HG03135 (cell line): Measurements from ENCODE around the gene PDE4D.

Experiments
- ATAC-seq: cut with Tn5 transposase; IDR thresholded peaks from one replicate; pipeline ENCODE4 v1.9.1; 2021; ENCODE audit warnings: mild to moderate bottlenecking, moderate library complexity; ENCODE audit not compliant: unreplicated experiment

PDE4D gene

DNA sequence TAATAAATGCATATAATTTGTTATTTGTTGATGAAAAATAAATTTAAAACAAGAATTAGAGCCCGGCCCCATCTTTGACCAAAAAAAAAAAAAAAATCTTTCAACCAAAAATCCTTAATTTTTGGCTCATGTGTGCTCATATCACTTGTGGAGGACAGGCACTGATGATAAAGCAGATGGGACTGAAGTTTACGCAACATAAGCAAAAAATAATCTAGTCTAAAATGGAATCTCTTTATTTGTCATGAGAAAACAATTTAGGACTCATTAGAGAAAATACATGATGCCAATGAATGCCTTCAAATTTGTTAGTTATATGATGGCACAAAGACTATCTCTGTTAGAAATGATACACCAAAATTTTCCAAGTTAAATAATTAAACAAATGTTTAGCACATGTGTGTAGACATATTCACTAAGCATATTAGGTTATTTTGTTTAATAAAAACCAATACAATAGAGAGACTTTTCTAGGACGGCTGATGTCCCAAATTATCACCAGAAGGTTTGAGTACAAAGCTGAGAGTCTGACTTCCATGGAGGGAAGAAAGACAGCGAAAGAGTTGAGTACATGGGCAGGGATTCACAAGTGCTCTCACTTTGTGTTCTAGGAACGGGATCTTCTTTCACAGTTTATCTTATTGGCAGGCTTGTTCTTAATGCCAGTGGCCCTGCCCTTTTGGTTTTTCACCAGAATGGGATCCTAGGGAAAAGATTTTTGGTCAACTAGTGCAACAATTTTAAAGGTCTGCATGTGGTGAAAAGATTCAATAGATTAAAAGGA is 689.2 kb downstream of the PDE4D start:
- no peak for ATAC-seq

DNA sequence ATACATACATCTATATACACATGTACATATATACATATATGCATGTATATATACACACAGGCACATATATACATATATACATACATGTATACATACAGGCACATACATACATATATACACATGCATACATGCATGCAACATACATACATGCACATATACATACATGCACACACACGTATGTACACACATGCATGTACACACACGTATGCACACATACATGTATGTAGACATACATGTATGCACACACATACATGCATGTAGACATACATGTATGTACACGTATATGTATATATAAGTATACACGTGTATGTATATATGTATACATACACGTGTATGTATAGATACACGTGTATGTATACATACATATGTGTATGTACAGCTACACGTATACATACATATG is 693.7 kb downstream of the PDE4D start:
- no peak for ATAC-seq

DNA sequence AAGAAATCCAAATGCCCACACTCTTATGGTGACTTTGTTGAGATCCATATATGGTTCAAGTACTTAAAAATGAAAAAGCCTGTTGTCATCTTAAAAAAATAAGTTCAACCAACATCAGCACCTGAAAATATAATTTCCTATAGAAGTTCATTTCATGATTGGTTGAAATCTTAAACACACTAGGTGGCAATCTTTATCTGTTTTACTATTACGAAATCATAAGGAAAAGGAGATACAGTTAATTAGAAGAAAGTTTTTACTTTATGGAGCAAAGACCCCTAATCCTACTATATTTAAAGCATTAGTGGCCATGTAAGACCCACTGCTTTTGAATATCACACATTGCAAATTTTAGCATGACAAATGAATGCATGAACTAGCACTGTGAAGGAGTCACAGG is 694.7 kb downstream of the PDE4D start:
- no peak for ATAC-seq

DNA sequence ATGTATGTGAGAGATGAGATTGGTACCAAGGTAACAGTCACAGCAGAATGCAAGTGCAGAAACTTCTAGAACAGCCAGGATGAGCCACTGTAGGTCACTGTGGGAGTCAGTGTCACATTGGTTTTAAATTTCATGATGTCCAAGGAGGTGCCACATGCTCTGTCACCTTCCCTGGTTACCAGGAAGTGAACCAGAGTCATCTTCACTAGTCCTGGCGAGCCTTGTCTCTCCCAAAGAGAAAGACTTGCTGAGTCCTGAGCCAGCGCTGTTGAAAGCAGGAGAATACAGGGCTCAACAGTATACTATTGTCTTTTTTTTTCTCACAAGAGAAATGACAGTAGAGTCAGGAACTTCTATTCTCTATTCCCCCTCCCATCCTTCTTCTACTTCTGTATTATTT is 695.2 kb downstream of the PDE4D start:
- ATAC-seq, result no peak

DNA sequence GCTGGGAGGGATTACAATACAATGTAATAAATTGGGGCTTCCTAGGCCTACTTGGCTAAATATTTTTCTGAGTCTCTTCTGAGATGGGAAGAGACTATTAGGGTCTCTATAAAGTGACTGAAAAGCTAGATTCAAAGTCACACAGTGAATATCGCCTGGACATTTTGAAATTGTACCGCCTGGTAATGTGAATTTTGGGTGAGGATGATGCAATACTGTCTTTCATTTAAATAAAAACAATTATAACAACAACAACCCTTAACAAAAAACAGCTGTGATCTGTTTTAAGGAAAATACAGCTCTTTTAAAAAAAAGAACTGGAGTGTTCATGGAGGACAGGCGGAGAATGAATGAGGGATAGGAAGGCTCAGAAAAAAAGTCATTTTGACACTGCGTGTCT is 695.6 kb downstream of the PDE4D start:
- ATAC-seq, result no peak

GRCh38 chr5:59193616-59194319 is 699.8 kb downstream of the PDE4D start:
- ATAC-seq, result no peak

GRCh38 chr5:59190746-59191145 is 702.8 kb downstream of the PDE4D start:
- ATAC-seq, result no peak

GRCh38 chr5:59189472-59190244 is 703.9 kb downstream of the PDE4D start:
- no peak for ATAC-seq

GRCh38 chr5:59188419-59189225 is 704.9 kb downstream of the PDE4D start:
- ATAC-seq, result no peak

DNA sequence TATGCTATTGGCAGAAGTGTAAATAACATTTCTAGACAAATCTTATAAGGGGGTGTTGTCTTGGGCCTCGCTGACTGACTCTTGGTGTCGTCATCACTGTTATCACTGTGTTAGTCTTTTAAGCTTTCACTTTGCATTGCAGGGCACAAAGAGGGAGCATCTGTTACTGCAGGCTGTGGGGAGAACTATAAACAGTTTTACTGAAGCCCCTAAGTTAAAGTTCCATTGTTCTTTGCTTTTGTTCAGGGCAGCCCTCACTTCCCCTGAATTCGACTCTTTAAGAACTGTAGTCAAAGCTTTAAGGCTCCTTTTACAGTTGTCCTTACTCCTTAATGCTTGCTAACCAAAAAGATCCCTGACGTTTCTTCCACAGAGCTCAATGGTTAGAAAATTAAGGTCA is 705.7 kb downstream of the PDE4D start:
- no peak for ATAC-seq

DNA sequence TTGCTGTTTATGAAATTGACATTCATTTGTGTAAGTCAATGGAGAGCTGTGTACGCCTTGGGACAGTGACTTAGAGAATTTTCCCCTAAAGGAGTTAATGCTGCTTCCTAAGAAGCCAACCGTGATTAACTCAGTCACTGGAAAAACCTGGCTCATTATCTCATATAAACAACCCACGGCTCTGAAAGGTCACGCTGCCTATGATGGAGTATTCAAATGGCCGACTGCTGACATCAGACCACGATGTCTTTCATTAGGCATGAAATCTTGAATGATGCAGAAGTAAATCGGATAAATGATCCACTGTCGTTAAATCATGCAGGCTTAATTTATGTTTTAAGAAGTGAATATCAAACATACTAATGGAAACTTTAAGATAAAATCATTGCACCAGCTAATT is 706.9 kb downstream of the PDE4D start:
- no peak for ATAC-seq

GRCh38 chr5:59185757-59186385 is 707.7 kb downstream of the PDE4D start:
- ATAC-seq, result no peak

DNA sequence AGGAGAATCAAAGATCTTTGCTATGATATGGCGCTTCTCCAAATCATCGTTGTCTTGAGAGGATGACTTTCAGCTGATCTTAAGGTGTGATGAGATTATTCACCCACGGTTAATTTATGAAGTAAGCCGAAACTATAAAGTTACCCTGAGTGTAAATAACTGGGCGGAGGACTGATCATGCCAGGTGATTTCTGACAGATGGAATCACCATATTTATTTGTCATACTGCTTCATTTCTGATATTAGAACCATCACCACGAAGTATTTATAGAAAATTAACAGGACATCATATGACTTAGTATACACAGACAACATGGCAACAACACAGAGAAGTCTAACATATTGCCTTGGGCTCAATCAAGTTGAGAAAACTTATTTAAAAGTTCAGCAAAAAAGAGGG is 708.8 kb downstream of the PDE4D start:
- ATAC-seq, result no peak

DNA sequence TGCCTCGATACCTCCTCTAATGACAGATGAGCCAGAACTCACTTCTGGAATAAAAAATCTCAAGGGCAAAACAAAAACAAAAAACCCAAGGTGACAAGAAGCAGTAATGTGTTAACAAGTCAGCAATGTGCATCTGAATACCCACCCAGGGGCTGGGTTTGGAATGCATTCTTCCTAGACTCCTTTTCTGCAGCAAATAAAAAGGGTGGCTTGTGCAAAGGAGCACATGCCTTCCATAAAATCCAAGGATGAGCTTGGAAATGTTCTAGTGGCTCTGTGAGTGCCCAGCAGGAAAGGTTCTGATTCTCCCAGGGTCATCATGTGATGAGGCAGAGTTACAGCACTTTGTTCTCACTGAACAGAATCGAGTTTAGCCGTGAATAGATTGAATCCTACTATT is 710.8 kb downstream of the PDE4D start:
- ATAC-seq, result no peak

DNA sequence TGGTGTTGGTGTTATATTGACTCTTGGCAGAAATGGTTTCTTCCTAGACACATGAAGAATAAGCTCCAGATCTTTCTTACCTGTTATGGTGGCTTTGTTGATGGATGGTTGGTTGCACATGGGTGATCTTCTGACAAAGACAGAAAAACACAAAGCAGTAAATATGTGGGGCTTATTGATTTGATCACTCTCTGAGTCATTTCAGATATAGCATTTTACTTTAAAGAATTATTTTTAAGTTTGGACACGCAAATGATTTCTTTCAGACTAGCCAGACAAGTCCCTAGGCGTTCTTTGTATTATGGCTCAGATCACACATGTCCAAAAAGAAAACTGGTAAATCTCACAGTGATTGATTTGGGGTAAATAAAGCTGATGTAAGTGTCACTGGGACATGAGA is 713.0 kb downstream of the PDE4D start:
- peak; percentile 57 for ATAC-seq

DNA sequence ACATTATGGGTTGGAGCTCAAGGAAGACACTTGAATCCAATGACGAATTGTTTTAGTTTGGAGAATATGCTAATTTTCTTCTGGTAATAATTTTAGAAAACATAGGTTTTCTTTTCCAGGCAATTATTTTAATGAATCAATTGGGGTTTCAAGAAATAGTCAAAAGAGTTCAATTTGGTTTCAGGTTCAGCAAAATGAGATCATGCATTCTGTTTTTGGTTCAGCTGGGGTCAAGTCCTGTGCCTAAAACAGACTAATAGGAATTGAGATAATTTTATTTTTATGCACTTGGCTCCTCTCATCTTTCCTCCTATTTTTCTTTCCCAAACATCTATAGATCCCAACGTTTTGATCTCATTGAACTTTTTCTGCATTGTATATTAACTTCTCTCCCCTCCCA is 713.8 kb downstream of the PDE4D start:
- no peak for ATAC-seq

GRCh38 chr5:59178482-59178881 is 715.0 kb downstream of the PDE4D start:
- ATAC-seq, result no peak

DNA sequence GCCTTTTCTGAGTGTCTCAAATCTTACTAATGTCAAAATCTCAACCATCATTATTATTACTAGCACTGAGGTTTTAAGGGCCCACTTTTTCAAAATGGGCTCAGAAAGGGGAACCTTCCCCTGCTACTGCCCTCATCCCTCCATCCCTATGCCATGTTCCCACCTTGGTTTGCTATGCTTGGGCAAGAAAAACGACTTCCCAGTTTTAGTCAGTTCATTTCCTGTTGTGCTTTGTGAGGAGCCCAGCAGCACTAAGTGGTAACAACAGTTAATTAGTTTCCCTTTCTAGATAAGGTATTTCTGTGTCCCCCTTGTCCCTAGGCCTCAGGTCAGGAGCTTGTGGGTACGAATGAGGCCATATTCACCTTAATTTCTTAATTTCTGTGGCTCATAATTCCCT is 715.5 kb downstream of the PDE4D start:
- peak; percentile 39 for ATAC-seq

- ATAC-seq, result no peak
These were observed 715.9 kb downstream of the PDE4D start for GRCh38 chr5:59177644-59178043.

DNA sequence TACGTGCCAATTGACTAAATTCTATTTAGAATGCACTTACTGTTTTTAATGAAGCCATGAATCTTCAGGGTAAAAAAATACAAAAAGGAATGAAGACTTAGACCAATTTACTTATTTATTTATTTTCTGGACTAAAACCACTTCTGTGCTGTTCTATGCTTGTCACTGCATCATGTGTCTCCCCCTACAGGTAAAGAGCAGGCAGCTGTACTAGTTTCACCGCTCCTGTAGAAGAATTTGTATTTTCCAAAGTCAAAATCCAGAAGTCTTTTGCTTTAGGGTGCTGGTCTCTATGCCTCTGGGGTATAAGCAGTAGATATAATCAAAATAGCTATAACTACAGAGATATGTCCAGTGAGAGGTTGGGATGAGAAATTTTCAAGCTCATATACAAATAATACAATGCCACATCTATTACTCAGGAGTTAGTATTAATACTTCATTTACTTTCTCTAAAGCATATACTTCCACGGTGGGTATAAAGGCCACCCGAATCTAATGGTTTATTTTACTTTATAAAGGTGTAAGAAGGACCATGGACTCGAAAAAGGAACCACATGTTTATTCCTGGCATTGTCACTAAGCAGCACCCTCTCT is 719.2 kb downstream of the PDE4D start:
- peak; percentile 57 for ATAC-seq
